Fibroblast of skin of right quadriceps (primary cell): ENCODE results near the gene NDFIP2.

Experiments
- DNase-seq: peaks from one replicate; pipeline ENCODE4 v3.0.0-alpha.2; 2013

Gene NDFIP2

GRCh38 chr13:79500829-79501228 lies 19.9 kb downstream of the NDFIP2 start:
- DNase-seq: no peak

- DNase-seq: peak; percentile 12
Measured at GRCh38 chr13:79501538-79502232, 20.7 kb downstream of the NDFIP2 start.

- no peak for DNase-seq
Measured at GRCh38 chr13:79502859-79503468, 22.0 kb downstream of the NDFIP2 start.

GRCh38 chr13:79503473-79504017 lies 22.6 kb downstream of the NDFIP2 start:
- no peak for DNase-seq

- no peak for DNase-seq
Measured at GRCh38 chr13:79508224-79508961, 27.4 kb downstream of the NDFIP2 start.

- no peak for DNase-seq
Measured at GRCh38 chr13:79511611-79512010, 30.7 kb downstream of the NDFIP2 start.

GRCh38 chr13:79512950-79513349 lies 32.0 kb downstream of the NDFIP2 start:
- no peak for DNase-seq

- DNase-seq: no peak
Measured at GRCh38 chr13:79516595-79516994, 35.6 kb downstream of the NDFIP2 start.

GRCh38 chr13:79519255-79519654 lies 38.3 kb downstream of the NDFIP2 start:
- DNase-seq: peak; percentile 37

GRCh38 chr13:79522583-79522982 lies 41.6 kb downstream of the NDFIP2 start:
- peak; percentile 53 for DNase-seq

- DNase-seq: no peak
Measured at GRCh38 chr13:79525064-79525857, 44.3 kb downstream of the NDFIP2 start.

GRCh38 chr13:79527698-79528097 lies 46.7 kb downstream of the NDFIP2 start:
- DNase-seq: no peak

GRCh38 chr13:79528356-79528755 lies 47.4 kb downstream of the NDFIP2 start:
- no peak for DNase-seq

GRCh38 chr13:79528759-79529191 lies 47.8 kb downstream of the NDFIP2 start:
- no peak for DNase-seq

GRCh38 chr13:79529817-79530216 lies 48.9 kb downstream of the NDFIP2 start:
- DNase-seq: no peak

- DNase-seq: no peak
Measured at GRCh38 chr13:79530270-79530669, 49.3 kb downstream of the NDFIP2 start.

GRCh38 chr13:79531542-79532254 lies 50.7 kb downstream of the NDFIP2 start:
- DNase-seq: no peak

- DNase-seq: no peak
Measured at GRCh38 chr13:79532576-79532975, 51.6 kb downstream of the NDFIP2 start.

GRCh38 chr13:79533781-79534400 lies 52.9 kb downstream of the NDFIP2 start:
- DNase-seq: peak; percentile 7

GRCh38 chr13:79534596-79534995 lies 53.6 kb downstream of the NDFIP2 start:
- no peak for DNase-seq

GRCh38 chr13:79538757-79539156 lies 57.8 kb downstream of the NDFIP2 start:
- no peak for DNase-seq

GRCh38 chr13:79540504-79540903 lies 59.5 kb downstream of the NDFIP2 start:
- DNase-seq: no peak
